M059J (cell line): Measurements from ENCODE around the gene FOXP3. TPM values are rescaled to one million over a fixed set of nuclear protein-coding genes. Genes with fewer than 3 reads are reported as not detected.

Experiments
- DNase-seq: peaks from one replicate; pipeline ENCODE4 v3.0.0-alpha.2; 2012; ENCODE audit warnings: low read depth
- total RNA-seq: library from RNA; depleted of rRNA; stranded (reverse); fragments of >200 nt; shearing (Covaris generic); gene quantifications from 2 replicates; pipeline ENCODE4 v1.2.3, GENCODE V29; 2014

FOXP3 gene
- total RNA-seq, 1 experiment from 2014 or later, result 0.07 TPM

- DNase-seq, result no peak
Observed at GRCh38 chrX:49273181-49273727, 8.7 kb upstream of the FOXP3 start.

- no peak for DNase-seq
Observed at GRCh38 chrX:49272421-49272820, 7.9 kb upstream of the FOXP3 start.

GRCh38 chrX:49271341-49271740 lies 6.8 kb upstream of the FOXP3 start:
- DNase-seq, result no peak

- no peak for DNase-seq
Observed at GRCh38 chrX:49270249-49270921, 5.9 kb upstream of the FOXP3 start.

- DNase-seq, result no peak
Observed at GRCh38 chrX:49269767-49270248, 5.3 kb upstream of the FOXP3 start, which contains the start of gene PPP1R3F. PPP1R3F (plus strand) TSS chrX:49269793; CDS start chrX:49269870, 77 bp downstream.

- peak; percentile 98 for DNase-seq
Observed at GRCh38 chrX:49269010-49269766, 4.7 kb upstream of the FOXP3 start.

GRCh38 chrX:49268702-49269009 lies 4.1 kb upstream of the FOXP3 start:
- no peak for DNase-seq

- no peak for DNase-seq
Observed at GRCh38 chrX:49266523-49267445, 2.3 kb upstream of the FOXP3 start.

- DNase-seq, result no peak
Observed at GRCh38 chrX:49263631-49264030, 879 bp downstream of the FOXP3 start.

GRCh38 chrX:49262603-49263002 lies 1.9 kb downstream of the FOXP3 start:
- DNase-seq, result no peak

GRCh38 chrX:49260221-49260985 lies 4.1 kb downstream of the FOXP3 start:
- no peak for DNase-seq

- DNase-seq, result no peak
Observed at GRCh38 chrX:49258749-49259124, 5.8 kb downstream of the FOXP3 start.

- DNase-seq, result no peak
Observed at GRCh38 chrX:49257846-49258748, 6.4 kb downstream of the FOXP3 start.

- DNase-seq, result no peak
Observed at GRCh38 chrX:49257074-49257790, 7.3 kb downstream of the FOXP3 start.

- no peak for DNase-seq
Observed at GRCh38 chrX:49256268-49256995, 8.1 kb downstream of the FOXP3 start.

- no peak for DNase-seq
Observed at GRCh38 chrX:49254639-49255038, 9.9 kb downstream of the FOXP3 start.

GRCh38 chrX:49251325-49251724 lies 13.2 kb downstream of the FOXP3 start:
- no peak for DNase-seq

- no peak for DNase-seq
Observed at GRCh38 chrX:49250578-49250977, 13.9 kb downstream of the FOXP3 start.

- DNase-seq, result no peak
Observed at GRCh38 chrX:49250066-49250465, 14.4 kb downstream of the FOXP3 start.
